Fibroblast of pulmonary artery (primary cell): Measurements from ENCODE around the gene PAN2.

Experiments
- DNase-seq: peaks from one replicate; pipeline ENCODE4 v3.0.0-alpha.2; 2010; ENCODE audit warnings: low read depth
- H3K4me3 ChIP-seq: replicated peaks from 2 replicates; pipeline ENCODE4 v1.5.1; 2011; ENCODE audit warnings: low read depth, mild to moderate bottlenecking, control low read depth, low read length, moderate library complexity
- TF ChIP-seq, protein P1 (sequence below): IDR thresholded peaks from 2 replicates; pipeline ENCODE4 v1.5.1; 2011; ENCODE audit warnings: mild to moderate bottlenecking, control low read depth, low read length, inconsistent platforms; ENCODE audit errors: missing control alignments

The PAN2 gene

DNA sequence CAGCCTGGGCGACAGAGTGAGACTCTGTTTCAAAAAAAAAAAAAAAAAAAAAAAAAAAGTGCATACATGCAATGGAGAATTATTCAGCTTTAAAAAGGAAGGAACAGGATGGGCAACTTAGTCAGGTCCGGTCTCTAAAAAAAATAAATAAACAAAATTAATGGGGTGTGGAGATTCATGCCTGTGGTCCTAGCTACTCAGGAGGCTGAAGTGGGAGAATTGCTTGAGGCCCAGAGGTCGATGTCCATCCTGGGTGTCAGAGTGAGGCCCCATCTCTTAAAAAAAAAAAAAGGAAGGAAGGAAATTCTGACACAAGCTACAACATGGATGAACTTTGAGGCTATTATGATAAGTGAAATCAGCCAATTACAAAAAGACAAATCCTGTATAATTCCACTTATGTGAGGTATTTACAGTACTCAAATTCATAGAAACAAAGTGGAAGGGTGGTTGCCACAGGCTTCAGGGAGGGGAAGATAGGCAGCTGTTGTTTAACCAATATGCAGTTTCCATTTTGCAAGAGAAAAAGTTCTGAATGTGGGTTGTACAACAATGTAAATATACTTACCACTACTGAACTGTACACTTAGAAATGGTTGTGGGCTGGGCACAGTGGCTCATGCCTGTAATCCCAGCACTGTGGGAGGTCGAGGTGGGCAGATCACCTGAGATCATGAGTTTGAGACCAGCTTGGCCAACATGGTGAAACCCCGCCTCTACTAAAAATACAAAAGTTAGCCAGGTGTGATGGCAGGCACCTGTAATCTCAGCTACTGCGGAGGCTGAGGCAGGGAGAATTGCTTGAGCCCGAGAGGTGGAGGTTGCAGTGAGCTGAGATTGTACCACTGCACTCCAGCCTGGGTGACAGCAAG lies 41.2 kb upstream of the PAN2 start:
- TF ChIP-seq, protein P1, sequence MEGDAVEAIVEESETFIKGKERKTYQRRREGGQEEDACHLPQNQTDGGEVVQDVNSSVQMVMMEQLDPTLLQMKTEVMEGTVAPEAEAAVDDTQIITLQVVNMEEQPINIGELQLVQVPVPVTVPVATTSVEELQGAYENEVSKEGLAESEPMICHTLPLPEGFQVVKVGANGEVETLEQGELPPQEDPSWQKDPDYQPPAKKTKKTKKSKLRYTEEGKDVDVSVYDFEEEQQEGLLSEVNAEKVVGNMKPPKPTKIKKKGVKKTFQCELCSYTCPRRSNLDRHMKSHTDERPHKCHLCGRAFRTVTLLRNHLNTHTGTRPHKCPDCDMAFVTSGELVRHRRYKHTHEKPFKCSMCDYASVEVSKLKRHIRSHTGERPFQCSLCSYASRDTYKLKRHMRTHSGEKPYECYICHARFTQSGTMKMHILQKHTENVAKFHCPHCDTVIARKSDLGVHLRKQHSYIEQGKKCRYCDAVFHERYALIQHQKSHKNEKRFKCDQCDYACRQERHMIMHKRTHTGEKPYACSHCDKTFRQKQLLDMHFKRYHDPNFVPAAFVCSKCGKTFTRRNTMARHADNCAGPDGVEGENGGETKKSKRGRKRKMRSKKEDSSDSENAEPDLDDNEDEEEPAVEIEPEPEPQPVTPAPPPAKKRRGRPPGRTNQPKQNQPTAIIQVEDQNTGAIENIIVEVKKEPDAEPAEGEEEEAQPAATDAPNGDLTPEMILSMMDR, result no peak
- DNase-seq, result no peak
- H3K4me3 ChIP-seq, result no peak overlapping the region

DNA sequence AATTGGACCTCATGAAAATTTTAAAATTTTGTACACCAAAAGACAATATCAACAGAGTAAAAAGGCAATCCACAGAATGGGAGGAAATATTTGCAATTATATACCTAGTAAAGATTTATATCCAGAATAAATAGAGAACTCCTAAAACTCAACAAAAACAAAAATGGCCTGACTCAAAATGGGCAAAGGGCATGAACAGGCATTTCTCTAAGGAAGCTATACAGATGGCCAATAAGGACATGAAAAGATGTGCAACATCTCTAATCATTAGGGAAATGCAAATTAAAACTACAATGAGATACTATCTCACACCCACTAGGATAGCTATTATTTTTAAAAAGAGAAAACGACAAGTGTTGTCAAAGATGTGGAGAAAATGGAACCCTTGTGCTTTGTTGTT lies 39.7 kb upstream of the PAN2 start:
- no peak for DNase-seq
- TF ChIP-seq, protein P1, result no peak
- no peak overlapping the region for H3K4me3 ChIP-seq

DNA sequence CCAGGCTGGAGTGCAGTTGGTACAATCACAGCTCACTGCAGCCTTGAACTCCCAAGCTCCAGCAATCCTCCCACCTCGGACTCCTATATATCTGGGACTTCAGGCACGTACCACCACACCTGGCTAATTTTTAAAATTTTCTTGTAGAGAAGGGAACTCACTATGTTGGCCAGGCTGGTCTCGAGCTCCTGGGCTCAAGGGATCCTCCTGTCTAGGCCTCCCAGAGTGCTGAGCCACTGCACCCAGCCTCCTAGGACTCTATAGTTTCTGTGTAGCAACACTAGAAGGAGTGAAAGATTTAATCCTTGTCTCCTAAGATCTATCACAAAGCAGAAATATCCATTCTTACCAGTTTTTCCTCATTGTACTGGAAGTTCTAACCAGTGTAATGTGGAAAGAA lies 33.1 kb upstream of the PAN2 start:
- TF ChIP-seq, protein P1, result no peak
- no peak for DNase-seq
- H3K4me3 ChIP-seq, result no peak overlapping the region

DNA sequence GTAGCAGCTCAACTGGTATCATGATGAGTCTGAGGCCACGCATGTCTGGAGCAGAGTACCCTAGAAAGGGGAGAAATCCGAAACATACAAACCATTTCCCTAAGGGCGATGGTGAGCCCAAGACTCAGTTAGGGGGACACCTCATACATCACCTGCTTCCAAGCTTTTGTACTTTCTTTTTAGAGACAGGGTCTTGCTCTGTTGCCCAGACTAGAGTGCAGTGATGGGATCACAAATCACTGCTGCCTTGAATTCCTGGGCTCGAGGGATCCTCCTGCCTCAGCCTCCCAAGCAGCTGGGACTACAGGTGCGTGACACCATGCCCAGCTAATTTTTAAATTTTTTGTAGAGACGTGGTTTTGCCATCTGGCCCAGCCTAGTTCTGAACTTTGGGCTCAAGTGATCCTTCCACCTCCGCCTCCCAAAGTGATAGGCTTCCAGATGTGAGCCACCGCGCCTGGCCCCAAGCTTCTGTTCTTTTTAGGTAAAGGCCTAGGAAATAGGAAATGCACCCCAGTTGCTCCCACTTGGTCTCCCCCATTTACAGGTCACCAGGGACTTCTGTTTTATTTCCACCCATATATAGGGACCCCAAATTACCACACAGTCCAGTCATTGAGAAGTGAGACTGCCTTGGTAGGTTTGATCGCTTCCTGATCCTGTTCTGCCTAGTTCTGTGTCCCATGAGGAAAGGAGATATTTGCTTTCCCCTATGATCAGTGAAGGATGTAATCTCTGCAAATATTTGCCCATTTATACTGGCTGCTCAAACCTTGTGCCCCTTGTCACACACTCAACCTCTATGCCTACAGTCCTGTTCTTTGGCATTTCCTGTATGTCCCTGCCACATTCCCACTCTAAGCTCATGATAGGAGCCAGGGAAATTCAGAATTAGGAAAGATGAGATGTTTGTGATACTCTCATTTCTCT lies 28.6 kb upstream of the PAN2 start, which contains the start of gene APOF:
Gene APOF, minus strand, starts transcription at position 728 of the 930 bp plus-strand sequence. Its CDS starts 112 bp downstream, at position 616.
- DNase-seq, result no peak
- H3K4me3 ChIP-seq, result no peak within 1 kb of the TSS
- TF ChIP-seq, protein P1, result no peak

DNA sequence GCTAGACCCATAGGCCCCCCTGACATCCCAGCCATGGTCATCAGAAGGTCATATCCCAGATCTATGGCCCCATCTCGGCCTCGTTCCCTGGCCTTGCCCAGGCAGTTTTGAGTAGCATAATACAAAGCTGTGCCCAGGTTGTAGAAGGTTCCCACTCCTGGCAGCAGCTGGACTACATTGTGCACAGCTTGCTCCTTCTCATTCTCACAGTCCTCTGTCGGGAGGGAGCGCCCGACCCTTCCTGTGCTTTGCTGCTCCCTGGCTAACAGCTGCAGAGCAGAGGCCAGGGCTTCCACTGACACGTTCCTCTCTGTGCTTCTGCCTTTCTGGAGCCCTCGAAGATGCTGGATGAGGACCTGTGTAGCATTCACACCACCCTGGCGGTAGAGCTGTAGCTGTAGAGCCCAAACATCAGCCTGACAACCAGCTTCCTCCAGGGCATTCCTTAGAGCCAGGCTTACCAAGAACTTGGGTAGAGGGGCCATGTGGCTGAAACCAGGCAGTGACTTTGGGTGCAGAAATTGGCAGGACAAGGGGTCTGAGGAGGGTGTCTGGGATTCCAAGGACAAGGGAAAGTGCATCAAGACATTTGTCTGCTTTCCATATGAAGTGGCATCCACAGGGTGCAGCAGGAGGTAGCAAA lies 27.8 kb upstream of the PAN2 start:
- H3K4me3 ChIP-seq, result no peak overlapping the region
- DNase-seq, result no peak
- TF ChIP-seq, protein P1, result no peak

DNA sequence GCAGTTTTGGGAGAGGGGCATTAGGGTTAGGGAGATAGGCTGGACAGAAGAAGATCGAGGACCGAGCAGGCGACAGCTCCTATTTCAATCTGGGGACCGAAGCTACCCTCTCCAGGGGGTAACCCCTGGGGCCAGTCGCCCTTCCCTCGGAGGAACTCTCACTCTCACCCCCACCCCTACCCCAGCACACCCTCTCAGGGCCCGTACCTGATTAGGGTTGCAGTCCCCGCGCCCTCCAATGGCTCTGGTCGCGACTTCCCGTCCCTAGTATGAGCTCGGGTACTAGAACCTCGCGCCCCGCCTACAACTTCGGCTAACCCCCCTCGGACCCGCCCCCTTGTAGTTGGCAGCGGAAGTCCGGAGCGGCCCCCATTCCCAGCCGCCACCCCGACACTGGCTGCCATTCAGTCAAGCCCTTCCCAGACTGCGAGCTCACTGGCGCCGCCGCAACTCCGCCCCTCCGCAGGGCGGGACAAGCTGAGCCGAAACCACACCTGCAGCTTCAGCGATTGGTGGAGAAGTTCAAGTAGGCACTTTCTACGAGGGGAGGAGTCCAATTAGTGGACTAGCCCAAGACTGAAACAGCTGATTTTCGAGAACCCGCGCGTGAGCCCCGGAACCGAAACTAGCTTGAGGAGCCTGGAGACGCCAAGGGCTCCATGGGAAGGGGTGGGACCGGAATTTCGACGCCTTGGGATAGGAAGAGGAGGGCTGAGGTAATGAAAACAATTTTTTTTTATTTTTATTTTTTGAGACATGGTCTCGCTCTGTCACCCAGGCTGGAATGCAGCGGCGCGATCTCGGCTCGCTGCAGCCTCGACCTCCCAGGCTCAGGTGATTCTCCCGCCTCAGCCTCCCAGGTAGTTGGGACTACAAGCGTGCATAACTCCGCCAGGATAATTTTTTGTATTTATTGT lies 26.3 kb upstream of the PAN2 start, which contains the start of gene STAT2:
Gene STAT2, minus strand, starts transcription at position 257 of the 917 bp plus-strand sequence. CDS start 3,536 bp downstream, outside the sequence.
- peak within 1 kb of the TSS; percentile 99 for H3K4me3 ChIP-seq
- peak; percentile 100 for DNase-seq
- TF ChIP-seq, protein P1, result no peak
